ENCODE measurements around the gene CRB3.

CRB3 gene

DNA sequence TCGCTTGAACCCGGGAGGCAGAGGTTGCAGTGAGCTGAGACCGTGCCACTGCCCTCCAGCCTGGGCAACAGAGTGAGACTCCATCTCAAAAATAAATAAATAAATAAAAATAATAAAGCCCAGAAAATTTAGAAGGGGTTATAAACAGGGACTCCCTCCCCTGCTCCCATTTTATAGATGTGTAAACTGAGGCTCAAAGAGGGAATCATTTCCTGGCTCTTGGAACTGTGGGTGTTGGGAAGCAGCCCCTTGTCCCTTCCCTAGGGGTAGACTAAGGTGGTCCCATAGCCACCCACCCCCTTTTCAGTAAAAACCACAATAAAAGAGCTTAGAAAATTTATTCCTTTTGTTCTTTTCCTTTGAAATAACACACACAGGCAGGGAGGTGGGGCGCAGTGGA, 24.3 kb upstream of the CRB3 start:
- no peak overlapping the region for H3K4me3 ChIP-seq (replicated peaks; ENCODE audit: low read depth, low read length)
- TF ChIP-seq, protein P1, sequence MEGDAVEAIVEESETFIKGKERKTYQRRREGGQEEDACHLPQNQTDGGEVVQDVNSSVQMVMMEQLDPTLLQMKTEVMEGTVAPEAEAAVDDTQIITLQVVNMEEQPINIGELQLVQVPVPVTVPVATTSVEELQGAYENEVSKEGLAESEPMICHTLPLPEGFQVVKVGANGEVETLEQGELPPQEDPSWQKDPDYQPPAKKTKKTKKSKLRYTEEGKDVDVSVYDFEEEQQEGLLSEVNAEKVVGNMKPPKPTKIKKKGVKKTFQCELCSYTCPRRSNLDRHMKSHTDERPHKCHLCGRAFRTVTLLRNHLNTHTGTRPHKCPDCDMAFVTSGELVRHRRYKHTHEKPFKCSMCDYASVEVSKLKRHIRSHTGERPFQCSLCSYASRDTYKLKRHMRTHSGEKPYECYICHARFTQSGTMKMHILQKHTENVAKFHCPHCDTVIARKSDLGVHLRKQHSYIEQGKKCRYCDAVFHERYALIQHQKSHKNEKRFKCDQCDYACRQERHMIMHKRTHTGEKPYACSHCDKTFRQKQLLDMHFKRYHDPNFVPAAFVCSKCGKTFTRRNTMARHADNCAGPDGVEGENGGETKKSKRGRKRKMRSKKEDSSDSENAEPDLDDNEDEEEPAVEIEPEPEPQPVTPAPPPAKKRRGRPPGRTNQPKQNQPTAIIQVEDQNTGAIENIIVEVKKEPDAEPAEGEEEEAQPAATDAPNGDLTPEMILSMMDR (IDR thresholded peaks at IDR 0.05; ENCODE audit: low read depth, low read length, missing control alignments): no peak
- DNase-seq (ENCODE audit: extremely low read depth, low read depth): no peak

DNA sequence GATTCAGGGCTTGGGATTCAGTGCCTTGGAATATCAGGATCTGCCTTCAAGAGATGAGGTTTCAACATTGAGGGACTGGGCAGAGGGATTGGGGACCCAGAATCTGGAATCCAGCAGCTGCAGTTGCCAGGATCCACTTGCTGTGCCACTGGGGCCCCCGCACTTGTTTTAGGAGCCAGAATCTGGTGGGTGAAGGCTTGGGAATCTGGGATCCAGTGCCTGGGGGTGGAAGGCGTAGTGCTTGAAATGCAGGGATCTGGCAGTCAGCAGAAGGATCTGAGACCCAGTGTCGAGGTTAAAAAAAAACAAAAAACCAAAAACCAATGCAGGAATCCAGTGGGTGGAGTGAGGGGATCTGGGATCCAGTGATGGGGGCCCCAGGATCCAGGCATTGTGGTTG, 23.2 kb upstream of the CRB3 start:
- DNase-seq (ENCODE audit: extremely low read depth, low read depth): no peak
- TF ChIP-seq, protein P1 (IDR thresholded peaks at IDR 0.05; ENCODE audit: low read depth, low read length, missing control alignments): no peak
- H3K4me3 ChIP-seq (replicated peaks; ENCODE audit: low read depth, low read length): no peak overlapping the region

DNA sequence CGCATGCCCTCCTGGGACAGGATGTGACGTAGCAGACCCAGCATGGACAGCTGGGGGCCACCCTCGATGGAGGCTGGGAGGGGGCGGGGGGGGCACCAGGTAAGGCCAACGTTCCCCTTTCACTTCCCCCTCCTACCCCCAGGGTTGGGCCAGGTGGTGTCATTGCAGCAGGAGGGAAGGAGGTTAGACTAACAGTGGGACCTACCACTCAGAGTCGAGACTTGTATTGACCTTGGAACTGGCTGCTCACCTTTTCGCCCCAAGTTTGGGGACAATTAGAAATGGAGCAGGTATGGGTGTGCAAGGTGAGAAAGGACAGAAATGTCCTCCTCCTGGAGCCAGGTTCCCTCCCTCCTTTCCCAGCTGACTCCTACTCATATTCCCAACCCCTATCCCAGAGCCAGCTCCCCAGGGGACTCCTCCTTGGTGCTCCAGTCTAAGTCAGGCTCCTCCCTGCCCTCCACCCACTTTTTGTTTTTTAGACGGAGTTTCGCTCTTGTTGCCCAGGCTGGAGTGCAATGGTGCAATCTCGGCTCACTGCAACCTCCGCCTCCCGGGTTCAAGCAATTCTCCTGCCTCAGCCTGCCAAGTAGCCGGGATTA, 21.9 kb upstream of the CRB3 start:
- TF ChIP-seq, protein P1 (IDR thresholded peaks at IDR 0.05; ENCODE audit: low read depth, low read length, missing control alignments): no peak
- DNase-seq (ENCODE audit: extremely low read depth, low read depth): no peak
- no peak overlapping the region for H3K4me3 ChIP-seq (replicated peaks; ENCODE audit: low read depth, low read length)

DNA sequence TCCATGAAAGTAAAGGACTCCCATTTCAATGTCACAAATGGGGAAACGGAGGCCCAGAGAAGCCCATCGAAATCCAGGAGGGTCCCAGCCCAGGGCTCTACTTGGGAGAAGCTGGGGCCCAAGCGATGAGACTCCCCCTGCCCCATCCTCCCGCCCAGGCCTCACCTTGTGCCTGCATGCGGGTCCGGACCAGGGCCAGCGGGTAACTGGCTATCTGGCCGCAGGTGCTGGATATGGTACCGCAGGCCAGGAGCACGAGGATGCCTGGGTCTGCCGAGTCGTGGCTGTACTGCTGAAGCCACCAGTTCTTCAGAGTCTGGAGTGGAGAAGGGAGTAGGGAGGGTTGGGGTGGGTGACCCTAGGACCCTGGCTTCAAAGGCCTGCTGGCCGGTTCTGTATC, 20.1 kb upstream of the CRB3 start:
- TF ChIP-seq, protein P1 (IDR thresholded peaks at IDR 0.05; ENCODE audit: low read depth, low read length, missing control alignments): no peak
- DNase-seq (ENCODE audit: extremely low read depth, low read depth): no peak
- no peak overlapping the region for H3K4me3 ChIP-seq (replicated peaks; ENCODE audit: low read depth, low read length)

DNA sequence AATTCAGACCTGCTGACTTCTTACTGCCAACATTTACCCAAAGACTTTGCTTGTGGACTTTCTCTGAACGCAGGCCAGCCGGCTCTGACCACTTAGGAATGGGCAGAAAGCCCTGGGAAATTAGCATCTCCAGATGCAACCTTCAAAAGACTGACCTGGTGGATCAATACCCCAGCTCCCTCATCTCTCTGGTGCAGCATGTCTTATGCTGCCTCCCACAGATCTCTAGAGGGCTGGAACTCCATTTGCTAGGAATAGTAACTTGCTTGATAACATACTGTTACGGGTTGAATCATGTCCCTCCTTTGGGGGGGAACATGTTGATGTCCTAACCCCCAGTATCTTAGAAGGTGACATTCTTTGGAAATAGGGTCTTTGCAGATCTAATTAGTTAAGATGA, 17.6 kb upstream of the CRB3 start:
- TF ChIP-seq, protein P1 (IDR thresholded peaks at IDR 0.05; ENCODE audit: low read depth, low read length, missing control alignments): no peak
- no peak for DNase-seq (ENCODE audit: extremely low read depth, low read depth)
- H3K4me3 ChIP-seq (replicated peaks; ENCODE audit: low read depth, low read length): no peak overlapping the region

DNA sequence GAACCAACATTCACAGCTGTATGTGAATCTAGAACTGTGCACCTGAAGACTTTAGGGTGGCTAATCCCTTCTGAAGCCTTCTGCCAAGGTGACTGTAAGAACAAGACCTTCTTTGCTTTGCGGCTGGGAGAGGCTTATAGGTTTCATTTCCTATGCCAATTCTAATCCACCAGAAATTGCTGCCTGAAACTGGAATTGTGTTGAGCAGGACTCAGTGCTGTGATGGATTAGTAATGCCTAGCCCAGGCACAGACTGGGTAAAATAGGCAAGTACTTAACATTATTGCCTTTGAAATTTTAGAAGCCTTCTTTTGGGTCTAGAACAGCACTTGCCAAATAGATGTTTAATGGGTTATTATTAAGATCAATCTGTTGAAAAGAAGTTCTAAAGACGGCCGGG, 16.0 kb upstream of the CRB3 start:
- no peak overlapping the region for H3K4me3 ChIP-seq (replicated peaks; ENCODE audit: low read depth, low read length)
- DNase-seq (ENCODE audit: extremely low read depth, low read depth): no peak
- TF ChIP-seq, protein P1 (IDR thresholded peaks at IDR 0.05; ENCODE audit: low read depth, low read length, missing control alignments): no peak

DNA sequence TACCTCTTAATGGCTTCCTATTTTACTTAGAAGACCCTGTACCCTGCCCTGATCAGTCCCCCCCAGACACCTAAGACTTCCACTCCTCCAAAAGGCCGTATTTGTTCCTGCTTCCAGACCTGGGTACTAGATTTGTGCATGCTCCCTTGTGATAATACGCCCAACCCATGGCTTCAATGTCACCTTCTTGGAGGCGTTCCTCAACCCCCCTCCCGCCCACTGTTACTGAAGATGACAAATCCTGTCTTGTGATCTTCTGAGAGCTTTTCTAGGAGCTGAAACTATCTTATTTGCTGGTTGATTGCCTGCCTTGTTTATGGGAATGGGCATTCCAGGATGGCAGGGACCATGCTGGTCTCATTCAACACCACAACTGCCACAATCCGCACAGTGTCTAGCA, 13.9 kb upstream of the CRB3 start:
- H3K4me3 ChIP-seq (replicated peaks; ENCODE audit: low read depth, low read length): no peak overlapping the region
- DNase-seq (ENCODE audit: extremely low read depth, low read depth): no peak
- TF ChIP-seq, protein P1 (IDR thresholded peaks at IDR 0.05; ENCODE audit: low read depth, low read length, missing control alignments): no peak

All from HFF-Myc (cell line).